Measurements from ENCODE around the gene ELOB.
"Not testable (repeated sequence)": the region's sequence is repeated elsewhere in the genome, so short reads cannot be mapped to it uniquely, and the experiment has no call there.

Gene ELOB

DNA sequence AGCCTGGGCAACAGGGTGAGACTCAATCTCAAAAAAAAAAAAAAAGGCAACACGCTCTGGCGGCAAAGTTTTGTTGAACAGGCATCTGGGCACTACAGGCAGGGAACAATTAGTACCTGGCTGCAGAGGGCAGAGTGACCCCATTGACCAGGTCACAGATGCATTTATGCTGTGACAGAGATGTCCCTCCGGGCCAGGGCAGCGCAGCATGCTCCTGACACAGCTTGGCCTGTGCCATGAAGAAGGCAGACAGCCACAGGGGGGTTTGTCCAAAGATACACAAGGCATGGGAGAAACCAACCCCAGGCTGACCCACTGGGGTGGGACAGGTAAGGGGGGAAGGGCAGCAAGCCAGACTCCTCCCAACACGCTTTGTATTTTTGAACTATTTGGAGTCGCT lies 32.4 kb downstream of the ELOB start:
- no peak for DNase-seq

DNA sequence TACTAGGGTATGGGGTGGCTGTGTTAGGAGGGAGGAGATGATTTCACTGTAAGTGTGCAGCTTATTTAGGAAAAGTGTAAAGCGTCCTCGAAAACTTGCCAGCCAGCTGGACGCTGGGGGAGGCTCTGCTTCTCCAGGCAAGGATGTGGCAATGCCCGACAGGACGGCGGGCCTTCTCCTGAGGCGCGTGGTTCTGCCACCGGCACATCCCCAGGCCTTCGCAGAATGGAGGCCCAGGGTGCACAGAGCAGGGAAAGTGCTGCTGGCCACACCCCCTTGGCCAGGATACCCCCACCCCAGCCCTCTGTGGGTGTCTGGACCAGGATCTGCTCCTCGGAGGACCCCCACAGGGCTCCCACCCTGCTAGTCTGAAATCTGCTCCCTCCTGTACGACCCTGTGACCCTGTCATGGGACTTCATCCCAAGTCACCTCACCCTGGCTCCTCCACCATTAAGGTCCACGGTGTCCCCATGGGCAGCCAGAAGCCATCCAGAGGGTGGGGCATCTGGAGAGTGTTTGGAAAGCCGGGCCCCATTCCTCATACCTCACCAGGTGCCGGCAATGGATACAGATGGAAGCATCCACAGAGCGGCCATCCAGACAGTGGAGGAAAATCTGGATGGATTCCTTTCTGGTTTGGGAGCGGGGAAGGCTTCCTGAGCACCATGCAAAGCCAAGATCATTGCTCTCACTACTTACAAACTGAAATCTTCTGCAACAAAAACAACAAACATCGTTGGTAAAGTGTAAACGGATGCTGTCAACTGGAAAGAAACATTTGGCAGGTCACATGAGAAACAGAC lies 33.9 kb downstream of the ELOB start:
- no peak for DNase-seq

DNA sequence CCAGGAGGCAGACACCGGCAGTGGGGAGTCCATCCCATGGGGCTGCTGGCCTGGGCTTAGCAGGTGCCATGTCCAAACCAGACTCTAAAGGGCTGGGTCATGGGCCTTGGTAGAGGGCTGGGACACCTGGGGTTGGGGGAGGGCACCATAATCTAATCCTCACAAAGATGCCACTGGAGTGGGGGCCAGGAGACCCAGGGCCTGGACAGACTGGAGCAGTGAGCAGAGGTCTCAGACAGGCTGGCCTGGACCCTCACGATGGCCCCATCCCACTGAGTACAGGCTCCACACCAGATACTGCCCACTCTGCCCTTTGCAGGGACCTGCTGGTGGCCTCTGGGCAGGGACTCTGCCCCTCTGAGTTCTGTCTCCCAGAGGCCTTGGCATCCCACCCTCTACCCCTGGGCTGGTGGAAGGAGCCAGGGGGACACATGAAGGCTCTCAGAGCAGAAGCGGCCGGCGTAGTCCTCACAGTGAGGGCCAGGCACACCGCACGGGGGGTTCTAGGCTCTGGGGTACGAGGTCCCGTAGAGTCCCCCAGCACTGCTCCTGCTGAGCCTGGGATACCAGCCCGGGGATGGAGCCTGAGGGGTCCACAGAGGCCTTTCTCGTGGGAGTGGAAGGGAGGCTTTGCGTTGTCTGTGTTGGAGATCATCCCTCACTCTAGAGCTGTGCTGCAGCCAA lies 34.6 kb downstream of the ELOB start:
- DNase-seq = no peak

DNA sequence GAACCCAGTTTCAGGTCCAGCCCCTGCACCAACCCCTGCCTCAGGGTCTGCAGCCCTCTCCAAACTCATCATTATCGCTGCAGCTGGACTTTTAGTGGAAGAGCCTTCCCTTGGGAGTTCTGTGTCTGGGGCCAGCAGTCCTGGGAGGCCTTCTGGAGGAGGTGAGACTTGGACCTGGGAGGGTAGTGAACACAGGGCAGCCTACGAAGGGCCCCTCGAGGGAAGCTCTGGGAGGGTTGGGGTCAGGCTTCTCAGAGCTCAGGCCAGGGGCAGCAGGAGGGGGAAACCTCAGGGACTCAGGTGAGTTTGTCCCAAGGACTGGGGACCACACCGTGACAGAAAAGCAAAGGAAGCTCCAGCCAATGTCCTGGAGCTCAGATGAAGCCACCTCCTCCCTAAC lies 35.9 kb downstream of the ELOB start:
- no peak for DNase-seq

DNA sequence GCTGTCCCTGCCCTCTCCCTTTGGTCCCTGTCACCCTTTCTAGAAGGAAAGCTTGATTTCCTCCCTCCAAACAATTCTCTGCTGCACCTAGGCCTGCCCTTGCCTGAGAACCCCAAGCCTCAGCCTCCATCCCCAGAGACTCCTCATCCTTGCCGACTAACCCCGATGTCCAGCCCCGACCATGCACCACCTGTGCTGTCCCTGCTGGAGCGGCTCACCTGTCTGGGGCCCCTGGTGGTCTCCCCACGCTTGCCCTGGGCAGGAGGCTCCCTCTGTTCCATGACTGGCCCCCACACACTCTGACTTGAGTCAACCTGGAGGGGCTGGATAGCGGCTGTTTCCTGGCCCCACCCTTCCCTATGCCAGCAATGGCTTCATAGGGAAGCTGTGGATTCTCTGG lies 36.6 kb downstream of the ELOB start:
- no peak for DNase-seq

DNA sequence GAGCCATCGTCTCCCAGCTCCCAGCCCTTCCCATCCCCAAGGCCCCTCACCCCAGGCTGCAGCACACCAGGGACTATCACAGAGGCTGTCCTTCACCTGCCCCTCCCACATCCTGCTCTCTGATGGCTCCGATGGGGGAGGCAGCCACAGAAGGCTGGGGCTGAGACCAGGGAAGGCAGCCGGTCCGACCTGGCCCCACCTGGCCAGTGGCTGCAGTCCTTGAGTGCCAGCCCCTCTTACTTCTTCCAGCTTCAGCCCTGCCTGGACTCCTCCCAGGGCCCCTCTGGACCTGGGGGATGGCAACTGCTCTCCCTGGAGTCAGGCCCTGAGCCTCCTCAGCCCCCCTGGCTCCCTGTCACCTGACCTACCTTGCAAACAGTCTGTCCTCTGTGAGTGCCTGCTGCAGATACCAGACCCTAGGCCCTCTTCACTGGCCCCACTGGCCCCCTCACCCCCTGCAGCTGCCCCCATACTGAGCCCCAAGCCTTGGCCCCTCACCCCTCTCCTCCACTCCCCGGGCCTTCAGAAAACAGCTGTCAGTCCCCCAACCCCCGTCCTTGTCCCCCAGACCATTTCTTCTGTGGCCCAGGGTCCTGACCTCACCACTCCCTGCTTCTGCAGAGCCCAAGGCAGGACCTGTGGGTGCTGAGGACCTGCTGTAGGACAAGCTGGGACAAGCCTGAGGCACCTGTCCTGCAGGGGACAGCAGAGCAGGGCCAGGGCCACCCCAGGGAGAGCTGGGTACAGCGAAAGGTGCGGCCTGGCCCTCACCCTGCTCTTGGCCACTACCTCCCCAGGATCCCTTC lies 37.3 kb downstream of the ELOB start:
- DNase-seq = no peak

DNA sequence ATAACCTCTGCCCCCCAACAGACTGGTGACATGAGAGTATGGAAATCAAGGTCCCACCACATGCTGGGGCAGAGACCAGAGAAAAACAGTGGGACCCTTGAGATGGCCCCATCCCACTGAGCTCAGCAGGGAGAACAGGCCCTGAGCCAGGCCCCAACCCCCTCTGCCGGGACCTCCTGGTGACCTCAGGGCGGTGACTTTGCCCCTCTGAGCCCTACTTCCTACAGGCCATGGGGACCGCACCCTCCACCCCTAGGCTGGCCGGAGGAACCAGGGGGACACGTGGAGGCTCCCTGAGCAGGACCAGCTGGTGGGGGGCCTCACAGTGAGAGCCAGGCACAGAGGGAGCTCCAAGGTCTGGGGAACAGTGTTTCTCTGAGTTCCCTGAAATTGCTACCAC lies 38.5 kb downstream of the ELOB start:
- no peak for DNase-seq

DNA sequence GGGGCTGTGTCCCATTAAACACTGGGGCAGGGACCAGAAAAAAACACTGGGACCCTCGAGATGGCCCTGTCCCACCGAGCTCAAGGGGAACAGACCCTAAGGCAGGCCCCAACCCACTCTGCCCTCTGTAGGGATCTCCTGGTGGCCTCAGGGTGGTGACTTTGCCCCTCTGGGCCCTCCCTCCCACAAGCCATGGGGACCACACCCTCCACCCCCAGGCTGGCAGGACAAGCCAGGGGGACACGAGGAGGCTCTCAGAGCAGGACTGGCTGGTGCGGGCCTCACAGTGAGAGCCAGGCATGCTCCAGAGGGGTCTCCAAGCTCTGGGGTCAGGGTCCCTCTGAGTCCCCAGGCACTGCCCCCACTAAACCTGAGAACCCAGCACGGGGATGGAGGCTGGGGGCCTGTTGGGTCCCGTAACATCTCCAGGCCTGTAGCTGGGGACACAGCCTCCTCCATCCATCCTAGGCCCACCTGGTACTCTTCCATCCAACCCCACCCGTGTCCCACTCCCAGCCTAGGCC lies 39.1 kb downstream of the ELOB start:
- DNase-seq = no peak

DNA sequence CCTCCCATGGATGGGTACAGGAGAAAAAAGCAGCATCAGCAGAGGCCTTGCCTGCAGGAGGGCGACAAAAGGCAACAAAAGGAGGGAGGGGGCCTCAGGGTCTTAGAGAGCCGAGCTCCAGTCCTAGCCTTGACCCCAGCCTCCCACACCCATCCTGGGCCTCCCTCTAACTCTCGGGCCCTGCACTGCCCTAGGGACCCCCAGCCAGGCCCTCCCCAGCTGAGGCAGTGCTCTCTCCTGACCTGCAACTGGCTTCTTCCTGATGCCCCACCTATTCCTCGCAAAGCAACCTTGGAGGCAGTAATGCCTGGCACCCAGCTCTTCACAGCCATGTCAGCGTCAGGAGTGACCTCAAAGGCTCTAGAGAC lies 39.9 kb downstream of the ELOB start:
- DNase-seq = no peak

DNA sequence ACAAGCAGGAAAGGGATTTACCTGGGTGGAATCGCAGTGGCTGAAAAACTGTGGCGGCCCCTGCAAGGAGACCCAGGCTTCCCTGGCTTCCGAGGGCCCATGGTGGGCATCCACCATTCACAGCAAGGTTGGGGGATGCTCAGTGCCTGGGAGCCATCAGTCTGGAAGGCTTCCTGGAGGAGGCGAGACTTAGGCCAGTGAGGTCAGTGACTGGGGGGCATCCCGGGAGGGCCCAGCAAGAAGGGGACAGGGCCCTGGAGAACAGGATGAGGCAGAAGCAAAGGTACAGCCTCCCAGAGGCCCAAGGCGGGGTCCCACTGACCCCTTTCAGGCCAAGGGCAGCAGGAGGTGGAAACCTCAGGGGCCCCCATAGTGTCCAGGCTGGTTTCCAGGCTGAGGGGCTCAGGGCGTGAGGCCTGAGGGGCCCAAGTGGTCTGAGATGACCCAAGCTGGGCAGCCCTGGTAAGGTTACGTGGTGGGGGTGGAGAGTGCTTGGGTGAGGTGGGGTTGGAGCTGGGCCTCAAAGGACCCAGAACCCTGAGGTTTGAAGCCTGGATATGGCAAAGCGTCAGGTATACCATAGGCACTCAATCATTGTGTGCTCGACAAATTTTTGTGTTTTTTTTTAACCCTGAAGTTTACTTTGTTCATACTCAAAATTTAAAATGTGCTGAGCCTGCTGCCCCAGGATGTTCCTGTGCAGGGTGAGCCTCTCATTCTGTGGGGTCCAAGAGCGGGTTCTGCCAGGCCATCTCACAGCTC lies 40.4 kb downstream of the ELOB start:
- no peak for DNase-seq

DNA sequence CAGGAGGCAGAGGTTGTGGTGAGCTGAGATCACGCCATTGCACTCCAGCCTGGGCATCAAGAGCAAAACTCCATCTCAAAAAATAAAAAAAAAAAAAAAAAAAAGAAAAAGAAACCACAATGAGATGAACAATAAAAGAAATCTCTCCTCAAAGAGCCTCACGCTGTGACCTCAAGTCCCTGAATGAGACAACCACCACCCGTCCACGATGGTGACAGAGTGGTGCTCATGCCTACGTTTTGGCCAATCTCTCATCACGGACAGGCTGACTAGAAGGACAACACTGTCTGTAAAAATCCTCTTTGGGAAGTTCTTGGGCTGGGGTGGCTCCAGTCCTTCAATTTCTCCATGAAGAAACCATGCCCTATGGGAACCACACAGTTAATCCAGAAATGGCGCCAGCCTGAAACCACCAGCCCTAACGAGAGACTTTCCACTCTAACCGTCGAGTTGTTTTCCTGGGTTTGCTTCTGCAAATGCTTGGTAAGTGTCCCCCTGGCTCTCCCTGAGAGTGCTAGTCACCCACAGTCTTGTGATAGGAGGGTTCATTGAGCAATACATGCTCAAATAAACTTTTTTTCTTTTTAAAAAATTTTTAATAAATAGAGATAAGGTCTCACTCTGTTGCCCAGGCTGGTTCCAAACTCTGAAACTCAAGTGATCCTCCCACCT lies 42.1 kb downstream of the ELOB start:
- no peak for DNase-seq

DNA sequence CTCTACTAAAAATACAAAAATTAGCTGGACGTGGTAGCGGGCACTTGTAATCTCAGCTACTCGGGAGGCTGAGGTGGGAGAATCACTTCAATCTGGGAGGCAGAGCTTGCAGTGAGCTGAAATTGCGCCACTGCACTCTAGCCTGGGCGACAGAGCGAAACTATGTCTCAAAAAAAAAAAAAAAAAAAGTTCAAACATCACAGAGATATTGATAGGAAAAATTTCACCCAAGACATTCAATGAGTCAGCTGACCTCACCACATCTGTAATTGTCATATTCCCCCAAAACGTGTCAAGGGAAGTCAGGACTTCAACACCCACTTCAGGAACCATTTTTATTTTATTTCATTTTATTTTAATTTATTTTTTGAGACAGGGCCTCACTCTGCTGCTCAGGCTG lies 49.0 kb downstream of the ELOB start:
- DNase-seq = no peak

DNA sequence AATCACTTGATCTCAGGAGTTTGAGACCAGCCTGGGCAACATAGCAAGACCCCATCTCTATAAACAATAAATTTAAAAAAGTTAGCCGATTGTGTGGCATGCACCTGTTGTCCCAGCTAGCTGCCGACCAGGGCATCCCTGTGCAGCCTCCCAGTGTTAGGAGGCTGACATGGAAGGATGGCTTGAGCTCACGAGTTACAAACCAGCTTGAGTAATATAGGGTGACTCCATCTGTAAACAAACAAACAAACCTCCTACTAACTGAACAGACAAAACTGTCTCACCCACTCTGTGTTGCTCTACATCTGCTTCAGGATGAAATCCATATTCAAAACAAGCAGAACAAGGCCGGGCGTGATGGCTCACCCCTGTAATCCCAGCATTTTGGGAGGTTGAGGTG lies 50.2 kb downstream of the ELOB start:
- DNase-seq = no peak

DNA sequence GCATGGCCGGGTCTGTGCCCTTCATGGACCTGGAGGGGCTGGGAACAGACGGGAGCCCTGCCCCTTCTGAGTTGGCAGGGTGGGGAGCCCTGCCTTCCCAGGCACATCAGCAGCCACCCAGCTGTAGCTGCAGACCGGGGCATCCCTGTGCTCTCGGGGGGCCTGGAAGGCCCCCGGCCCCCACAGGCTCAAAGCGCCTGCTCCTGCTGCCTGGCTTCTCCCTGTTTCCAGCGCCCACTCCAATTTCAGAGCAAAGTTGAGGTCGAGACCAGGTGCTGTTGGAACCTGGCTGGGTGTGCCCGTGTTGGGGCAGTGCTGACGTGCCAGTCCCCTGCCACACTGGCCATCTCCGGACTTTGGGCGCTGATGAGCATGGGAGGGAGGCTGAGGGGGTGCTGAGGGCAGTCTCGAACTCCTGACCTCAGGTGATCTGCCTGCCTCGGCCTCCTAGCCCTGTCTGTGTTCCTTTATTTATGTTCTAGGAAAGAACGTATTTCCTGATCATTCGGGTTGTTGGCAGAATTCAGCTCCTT lies 52.2 kb downstream of the ELOB start:
- no peak for DNase-seq

DNA sequence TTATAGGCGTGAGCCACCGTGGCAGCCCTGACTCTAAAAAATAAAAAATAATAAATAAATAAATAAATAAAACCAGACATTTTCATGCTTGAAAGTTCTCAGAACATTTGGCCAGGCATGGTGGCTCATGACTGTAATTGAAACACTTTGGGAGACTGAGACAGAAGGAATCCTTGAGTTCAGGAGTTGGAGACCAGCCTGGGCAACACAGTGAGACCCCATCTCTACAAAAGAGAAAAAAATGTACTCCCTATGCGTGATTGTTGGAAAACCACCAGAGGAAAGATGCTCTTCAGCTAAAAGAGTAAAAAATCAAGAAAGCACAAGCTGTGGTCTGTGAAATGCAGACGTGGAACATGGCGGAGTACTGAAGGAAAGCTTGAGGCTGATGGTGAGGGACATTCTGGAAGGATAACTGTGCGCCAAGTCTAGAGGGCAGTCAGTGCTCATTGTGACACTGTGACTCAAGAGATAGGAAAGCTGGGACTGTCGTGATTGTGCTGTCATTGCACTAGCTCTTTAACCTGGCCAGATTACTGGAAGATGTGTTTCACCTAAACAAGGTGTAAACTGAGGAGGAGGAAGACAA lies 52.9 kb downstream of the ELOB start:
- no peak for DNase-seq

DNA sequence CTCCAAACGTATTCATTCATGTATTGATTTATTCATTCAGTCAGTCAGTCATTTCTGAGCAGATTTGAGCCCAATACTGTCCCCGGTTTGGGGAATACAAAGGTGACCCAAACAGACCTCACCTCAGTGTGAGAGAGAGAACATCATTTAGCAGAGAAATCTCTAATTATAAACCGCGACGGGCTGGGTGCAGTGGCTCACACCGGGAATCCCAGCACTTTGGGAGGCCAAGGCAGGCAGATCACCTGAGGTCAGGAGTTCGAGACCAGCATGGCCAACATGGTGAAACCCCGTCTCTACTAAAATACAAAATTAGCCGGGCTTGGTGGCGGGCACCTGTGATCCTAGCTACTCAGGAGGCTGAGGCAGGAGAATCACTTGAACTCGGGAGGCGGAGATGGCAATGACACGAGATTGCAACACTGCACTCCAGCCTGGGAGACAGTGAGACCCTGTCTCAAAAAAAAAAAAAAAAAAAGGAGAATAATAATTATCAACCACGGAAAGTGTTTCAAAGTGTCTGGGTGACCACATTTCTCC lies 55.4 kb downstream of the ELOB start:
- not testable (repeated sequence) for DNase-seq

Measured in CD4-positive, alpha-beta T cell treated with Interleukin-17A for 4 hours (primary cell).